Amygdala (tissue), 56 donors: ENCODE measurements around the gene FARP1.

Experiments
- DNase-seq, 56 donors: peaks; one replicate each; lab custom pipeline; 2025; lab: John Stamatoyannopoulos, UW

The FARP1 gene

GRCh38 chr13:98432638-98433037, 289.7 kb downstream of the FARP1 start:
- DNase-seq = no peak

DNA sequence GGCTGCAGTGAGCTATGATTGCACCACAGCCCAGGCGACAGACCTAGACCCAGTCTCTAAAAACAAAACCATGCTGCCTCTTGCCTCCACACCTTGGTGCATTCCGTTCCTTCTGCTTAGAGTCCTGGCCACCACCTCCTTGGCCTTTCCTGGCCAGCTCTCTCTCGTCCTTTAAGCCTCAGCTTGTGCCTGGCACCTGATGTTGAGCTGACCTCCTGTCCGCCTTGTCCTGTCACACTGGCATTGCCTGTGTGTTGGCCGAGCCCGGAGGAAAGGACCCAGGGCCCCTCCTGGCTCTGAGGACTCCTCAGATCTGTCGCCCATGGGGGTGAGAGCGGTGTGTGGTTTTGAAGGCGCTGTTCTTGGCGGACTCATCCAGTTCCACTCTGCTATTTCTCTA, 290.8 kb downstream of the FARP1 start:
- DNase-seq = no peak

DNA sequence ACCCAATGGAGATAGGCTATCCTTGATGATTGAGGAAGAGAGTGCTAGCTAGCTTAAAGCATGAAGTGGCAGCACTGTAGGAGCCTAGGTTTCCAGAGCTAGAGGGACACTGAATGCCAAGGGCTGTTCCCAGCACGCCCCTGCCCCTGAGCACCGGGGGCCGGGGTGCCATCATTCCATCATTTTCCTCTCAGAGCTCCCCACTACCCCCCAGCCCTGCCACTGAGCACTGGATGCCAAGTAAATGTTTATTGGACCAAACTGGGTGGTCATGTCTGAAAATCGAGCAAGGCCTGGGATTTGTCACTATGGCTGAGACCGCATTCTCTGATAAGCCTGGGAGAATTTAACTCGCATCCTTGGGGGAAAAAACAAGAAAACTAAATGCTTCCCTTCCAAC, 291.2 kb downstream of the FARP1 start:
- DNase-seq = no peak

DNA sequence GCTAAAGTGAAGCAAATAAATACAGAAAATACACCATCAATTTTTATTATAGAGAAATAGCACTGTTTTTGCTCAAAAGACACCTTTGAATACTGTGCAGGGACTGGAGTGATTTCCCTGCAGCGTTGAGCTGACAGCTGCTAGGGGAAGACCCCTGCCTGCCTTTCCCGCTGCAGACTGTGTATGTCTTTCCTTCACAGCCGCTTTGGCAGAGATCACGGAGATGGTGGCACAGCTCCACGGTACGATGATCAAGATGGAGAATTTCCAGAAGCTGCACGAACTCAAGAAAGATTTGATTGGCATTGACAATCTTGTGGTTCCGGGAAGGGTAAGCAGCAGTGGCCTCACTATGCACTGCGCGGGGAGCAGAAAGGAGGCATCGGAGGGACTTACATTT, 292.5 kb downstream of the FARP1 start:
- no peak for DNase-seq

GRCh38 chr13:98436233-98436910, 293.5 kb downstream of the FARP1 start:
- DNase-seq = no peak

DNA sequence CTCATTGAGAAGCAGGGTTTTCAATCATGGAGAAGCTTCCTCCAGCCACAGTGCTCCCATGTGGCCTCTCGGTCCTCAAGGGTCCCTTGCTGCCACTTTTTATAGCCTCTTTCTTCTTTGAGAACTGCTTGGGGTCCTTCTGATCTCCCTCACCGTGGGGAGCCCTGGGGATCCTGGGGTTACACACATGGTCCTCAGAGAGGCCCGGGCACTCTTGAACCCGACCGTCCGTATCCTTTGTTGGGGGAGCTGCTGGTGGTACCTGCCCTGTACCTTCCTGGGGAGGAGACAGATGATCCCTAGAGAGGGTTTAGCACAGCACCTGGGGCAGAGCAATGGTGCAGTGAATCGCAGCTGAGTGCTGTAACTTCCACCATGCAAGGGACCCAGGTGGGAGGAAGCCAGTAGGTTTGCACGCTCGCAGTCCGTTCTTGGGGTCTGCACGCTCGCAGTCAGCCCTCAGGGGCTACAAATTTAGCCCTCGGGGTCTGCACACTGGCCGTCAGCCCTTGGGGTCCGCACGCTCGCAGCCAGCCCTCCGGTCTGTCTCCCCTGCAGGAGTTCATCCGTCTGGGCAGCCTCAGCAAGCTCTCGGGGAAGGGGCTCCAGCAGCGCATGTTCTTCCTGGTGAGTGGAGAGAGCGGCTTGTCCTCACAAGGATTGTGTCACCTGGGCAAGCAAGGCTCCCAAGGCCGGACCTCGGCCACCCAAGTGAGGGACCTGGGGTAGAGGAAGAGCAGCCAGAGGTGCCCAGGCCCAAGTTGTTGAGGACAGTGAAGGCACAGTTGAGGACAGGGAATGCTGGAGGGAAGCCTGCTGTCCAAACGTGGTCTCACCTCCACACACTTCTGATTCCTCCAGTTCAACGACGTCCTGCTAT, 295.6 kb downstream of the FARP1 start:
- DNase-seq = no peak

DNA sequence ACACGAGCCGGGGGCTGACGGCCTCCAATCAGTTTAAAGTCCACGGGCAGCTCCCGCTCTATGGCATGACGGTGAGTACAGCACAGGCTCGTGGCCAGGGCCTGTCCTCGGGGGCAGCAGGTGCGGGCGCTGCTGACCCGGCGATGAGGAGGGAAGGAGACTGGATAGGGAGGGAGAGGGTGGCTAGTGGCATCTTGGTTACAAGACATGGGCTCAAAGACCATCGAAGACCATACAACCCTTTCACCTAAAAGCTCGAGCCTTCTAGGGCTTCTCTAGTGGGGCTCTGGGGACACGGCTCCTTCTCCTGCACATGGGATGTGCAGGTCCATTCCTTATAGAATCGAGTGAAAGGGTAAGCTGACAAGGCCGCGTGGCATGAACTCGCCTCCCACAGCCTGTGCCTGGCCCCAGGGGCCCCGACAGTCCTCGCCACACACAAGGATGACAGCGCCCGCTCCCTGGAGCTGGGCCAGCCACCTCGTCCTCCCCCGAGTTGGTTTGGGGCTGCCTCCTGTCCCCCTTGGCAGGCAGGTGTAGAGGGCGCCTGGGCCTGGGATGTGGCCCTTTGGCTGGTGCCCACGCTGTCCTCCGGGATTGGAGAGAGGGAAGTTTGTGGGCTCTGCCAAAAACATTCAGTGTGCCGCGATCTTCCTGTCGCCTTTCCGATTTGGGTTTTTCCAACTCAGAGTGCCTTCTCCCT, 296.4 kb downstream of the FARP1 start:
- no peak for DNase-seq

DNA sequence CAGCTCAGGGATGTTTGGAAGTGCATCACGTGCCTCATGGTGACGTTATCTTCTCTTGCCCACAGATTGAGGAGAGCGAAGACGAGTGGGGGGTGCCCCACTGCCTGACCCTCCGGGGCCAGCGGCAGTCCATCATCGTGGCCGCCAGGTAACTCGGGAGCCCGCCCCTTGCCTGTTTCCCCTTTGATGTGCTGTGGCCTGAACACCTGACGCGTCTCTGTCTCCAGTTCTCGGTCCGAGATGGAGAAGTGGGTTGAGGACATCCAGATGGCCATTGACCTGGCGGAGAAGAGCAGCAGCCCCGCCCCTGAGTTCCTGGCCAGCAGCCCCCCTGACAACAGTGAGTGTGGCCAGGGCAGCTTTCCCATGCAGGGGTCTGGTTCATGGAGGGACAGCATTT, 297.0 kb downstream of the FARP1 start:
- no peak for DNase-seq

DNA sequence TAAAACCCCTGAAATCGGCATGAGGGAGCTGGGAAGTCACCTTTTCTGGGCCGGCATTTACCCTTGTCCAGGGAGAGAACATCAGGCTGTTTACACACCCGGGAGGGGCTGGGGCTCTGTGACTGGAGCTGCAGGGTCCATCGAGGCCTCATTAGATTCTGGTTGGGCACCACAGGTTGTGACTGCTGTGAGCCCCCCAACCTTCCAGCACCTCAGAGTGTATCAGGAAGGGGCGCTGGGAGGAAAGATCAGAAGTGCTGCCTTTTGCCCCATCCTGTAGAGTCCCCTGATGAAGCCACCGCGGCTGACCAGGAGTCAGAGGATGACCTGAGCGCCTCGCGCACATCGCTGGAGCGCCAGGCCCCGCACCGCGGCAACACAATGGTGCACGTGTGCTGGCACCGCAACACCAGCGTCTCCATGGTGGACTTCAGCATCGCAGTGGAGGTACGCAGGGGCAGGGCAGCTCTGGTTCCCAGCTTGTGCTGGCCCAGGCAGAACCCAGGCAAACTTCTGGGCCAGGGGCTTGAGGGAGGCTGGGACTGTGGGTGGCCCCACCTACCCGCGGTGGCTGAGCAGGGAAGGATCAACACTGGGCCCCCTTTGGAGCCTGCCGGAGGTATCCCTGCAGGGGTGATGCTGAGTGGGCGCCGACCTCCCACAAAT, 297.6 kb downstream of the FARP1 start:
- no peak for DNase-seq

- DNase-seq = no peak
Measured at GRCh38 chr13:98441056-98441676, 298.3 kb downstream of the FARP1 start.

DNA sequence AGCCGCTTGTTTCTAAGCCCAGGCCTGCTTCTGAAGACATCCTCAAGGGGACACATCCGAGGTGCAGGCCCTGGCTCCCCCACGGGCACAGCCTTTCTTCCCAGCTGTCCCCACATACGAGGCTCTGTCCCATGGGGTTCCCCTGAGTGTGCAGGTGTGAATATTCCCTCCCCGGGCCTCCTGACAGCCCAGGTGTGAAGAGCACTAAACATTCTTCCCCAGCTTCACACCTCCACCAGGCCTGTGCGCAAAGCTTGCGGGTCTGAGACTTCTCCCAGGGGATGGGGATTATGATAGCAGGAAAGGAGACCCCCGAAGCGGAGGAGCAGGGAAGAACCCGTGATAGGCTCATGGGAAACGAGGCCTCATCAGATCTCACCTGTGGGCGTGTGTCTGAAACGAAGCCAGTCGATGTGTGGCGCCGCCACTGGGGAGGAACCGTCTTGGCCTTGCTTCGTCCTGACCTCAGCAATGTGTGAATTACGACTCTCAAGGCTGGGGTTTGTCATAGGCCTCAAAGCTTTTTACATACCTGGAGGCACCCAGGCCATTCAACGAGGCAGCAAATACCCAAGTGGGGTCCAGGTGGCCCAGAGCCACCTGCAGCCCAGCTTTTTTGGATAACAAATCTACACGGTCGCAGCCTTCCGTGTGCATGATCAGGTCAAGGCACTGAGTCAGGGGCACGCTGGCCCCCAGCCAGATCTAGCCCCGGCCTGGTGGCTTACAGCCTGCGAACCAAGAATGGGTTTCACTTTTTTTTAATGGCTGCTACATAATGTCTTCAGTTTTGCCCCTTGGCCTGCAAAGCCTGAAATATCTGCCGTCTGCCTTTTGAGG, 299.7 kb downstream of the FARP1 start:
- DNase-seq = no peak

GRCh38 chr13:98443329-98443728, 300.4 kb downstream of the FARP1 start:
- DNase-seq = no peak

DNA sequence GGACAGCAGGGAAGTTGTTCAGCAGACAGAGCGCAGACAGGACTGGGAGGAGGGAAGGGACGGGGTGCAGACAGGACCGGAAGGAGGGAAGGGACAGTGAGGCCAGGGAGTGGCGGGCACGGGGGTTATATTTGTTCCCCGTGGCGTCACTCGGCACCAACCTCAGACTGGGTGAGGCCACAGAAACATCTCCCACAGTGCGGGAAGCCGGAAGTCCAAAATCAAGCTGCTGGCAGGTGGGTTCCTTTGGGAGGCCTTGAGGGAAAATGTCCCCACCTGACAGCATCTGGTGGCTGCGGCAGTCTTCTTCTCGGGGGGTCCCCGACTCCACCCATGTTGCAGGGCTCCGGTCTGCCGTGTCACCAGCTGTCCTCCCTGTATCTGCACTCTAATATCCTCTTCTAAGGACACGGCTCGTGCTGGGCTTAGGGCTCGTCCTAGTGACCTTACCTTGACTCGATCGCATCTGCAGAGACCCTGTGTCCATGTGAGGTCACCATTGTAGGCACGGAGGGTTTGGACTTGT, 301.0 kb downstream of the FARP1 start:
- DNase-seq = no peak

GRCh38 chr13:98444381-98444780, 301.5 kb downstream of the FARP1 start:
- DNase-seq = no peak

DNA sequence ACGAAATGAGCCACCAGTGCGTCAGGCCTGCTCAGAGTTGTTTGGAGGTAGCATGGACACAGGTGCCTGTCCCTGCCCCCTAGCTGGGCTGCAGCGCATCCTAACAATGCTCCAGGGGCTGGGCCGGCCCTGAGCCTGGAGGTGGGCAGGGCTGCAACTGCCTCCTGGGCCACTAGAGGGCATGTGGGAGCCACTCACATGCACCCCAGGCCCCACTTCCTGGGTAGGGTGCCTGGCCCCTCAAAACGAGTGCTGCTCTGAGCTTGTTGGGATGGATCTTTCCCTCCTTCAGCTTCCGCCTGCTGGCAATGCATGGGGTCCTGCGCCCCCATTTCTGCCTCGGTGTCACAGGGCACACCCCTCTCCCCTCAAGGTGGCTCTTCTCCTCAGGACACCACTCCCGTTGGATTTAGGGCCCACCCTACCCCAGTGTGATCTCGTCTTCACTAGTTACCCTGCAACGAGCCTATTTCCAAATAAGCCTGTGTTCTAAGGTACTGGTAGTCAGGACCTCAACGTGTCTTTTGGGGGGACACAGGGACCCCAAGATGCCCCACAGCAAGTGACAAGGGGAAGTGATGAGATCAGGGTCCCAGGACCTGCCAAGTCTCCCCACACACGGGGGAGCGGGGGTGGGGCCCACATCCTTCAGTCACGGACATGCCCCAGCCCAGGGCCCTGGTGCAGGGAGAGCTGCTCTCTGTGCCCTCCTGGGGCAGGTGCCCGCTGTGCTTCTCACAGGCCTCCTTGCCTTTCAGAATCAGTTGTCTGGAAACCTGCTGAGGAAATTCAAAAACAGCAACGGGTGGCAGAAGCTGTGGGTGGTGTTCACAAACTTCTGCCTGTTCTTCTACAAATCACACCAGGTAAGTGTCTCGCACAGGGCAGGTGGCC, 302.7 kb downstream of the FARP1 start:
- peak in 41 of 56 donors; percentile 11 to 74 (median 36) for DNase-seq

DNA sequence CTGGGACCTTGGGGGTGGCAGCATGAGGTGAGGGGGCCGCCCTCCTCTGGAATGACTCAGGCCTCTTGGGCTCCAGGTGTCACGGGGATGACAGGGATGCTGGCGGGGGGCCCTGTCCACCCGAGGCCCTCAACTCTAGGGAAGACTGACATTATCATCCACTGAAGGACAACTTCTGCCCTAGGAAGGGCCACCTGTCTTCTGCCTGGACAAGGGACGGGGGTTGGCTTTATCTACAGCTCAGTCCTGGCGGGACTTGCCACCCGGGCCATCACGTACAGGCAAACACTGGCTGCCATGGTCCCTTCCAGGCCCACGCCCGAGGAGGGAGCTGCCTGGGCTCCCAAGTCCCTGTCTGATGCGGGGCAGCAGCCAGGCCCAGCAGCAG, 303.3 kb downstream of the FARP1 start:
- no peak for DNase-seq

GRCh38 chr13:98447130-98447529, 304.2 kb downstream of the FARP1 start:
- no peak for DNase-seq
